Ishikawa (cell line): ENCODE data around the gene PEPD.

Experiments
- CEBPB ChIP-seq: IDR thresholded peaks from 2 replicates; pipeline ENCODE4 v1.6.1; 2012
- CREB1 ChIP-seq: IDR thresholded peaks from 2 replicates; pipeline ENCODE4 v1.6.1; 2012; ENCODE audit warnings: low read depth
- EGR1 ChIP-seq: IDR thresholded peaks from 2 replicates; pipeline ENCODE4 v1.6.1; 2012
- EP300 ChIP-seq: IDR thresholded peaks from 2 replicates; pipeline ENCODE4 v1.6.1; 2012; ENCODE audit warnings: borderline replicate concordance
- MAX ChIP-seq: IDR thresholded peaks from 2 replicates; pipeline ENCODE4 v1.6.1; 2012
- NFIC ChIP-seq: IDR thresholded peaks from 2 replicates; pipeline ENCODE4 v1.6.1; 2012
- RAD21 ChIP-seq: IDR thresholded peaks from 2 replicates; pipeline ENCODE4 v1.6.1; 2012; ENCODE audit warnings: low read depth
- REST ChIP-seq: IDR thresholded peaks from 2 replicates; pipeline ENCODE4 v1.6.1; 2012; ENCODE audit warnings: low read depth, mild to moderate bottlenecking
- TAF1 ChIP-seq: IDR thresholded peaks from 2 replicates; pipeline ENCODE4 v1.6.1; 2012; ENCODE audit warnings: low read depth, mild to moderate bottlenecking
- TEAD4 ChIP-seq: IDR thresholded peaks from 2 replicates; pipeline ENCODE4 v1.6.1; 2012
- YY1 ChIP-seq: IDR thresholded peaks from 2 replicates; pipeline ENCODE4 v1.6.1; 2012; ENCODE audit warnings: low read depth

GRCh38 chr19:33432015-33432414, 89.6 kb downstream of the PEPD start:
- no peak for TF ChIP-seq RAD21
- no peak for TF ChIP-seq CEBPB
- TF ChIP-seq REST: no peak
- no peak for TF ChIP-seq EP300
- TF ChIP-seq TEAD4: no peak
- TF ChIP-seq YY1: no peak
- TF ChIP-seq CREB1: no peak
- no peak for TF ChIP-seq MAX
- TF ChIP-seq TAF1: no peak
- TF ChIP-seq NFIC: no peak
- no peak for TF ChIP-seq EGR1
